ENCODE measurements around the gene OSER1. TPM values are rescaled to one million over a fixed set of nuclear protein-coding genes. Genes with fewer than 3 reads are reported as not detected.

Gene OSER1
- total and polyA plus RNA-seq, 9 of the 15 experiments (the other 6 are each of a cell fraction or from before 2014, with no cell fraction given): 15.5 to 57.3 (median 19.9) TPM

DNA sequence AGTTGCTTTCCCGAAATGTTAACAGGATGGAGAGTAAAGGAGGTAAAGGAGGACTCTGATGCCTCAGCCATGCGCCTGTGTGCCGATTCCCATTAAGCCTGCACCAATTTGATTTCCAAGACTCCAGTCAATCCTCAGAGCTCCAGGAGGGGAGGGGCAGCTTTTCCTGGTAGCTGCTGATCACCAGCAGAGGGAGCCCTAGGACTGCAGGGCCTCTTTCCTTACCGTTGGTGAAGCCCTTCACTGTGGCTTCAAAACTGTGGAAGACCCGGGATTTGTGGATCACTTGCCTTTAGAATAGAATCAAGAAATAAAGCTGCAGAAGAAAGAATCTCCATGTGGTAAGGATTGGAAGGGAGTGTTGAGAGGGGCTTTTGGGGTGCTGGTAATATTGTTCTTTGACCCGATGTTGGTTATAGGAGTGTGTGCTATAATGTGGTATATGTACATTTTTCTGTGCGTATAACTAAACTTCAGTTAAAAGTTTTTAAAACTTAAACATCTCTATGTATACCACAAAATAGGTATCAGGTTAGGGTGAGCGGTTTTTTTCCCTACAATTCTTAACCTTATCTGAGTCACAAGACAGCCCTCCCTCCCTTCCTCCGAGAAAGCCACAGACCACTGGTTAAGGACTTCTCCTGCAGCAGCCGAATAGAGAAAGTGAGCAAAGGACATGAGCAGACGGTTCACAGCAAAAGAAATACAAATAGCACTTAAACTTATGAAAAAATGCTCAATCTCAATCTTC is 6.9 kb upstream of the OSER1 start (continued):
- TF ChIP-seq REST (IDR thresholded peaks at IDR 0.05; ENCODE audit: borderline replicate concordance) (peak; percentile 87), REST (CRISPR knock-in tag; IDR thresholded peaks at IDR 0.05; ENCODE audit: low read depth) (no peak), PHF8 (IDR thresholded peaks at IDR 0.05; ENCODE audit: borderline replicate concordance, low read length) (no peak), RB1 (IDR thresholded peaks at IDR 0.05; ENCODE audit: low read depth) (peak; percentile 42; the same call in 1 of the 2 replicates), VEZF1 (CRISPR knock-in tag; IDR thresholded peaks at IDR 0.05) (peak; percentile 50), CBX5 (IDR thresholded peaks at IDR 0.05; ENCODE audit: borderline replicate concordance, low read depth) (no peak), FOXM1 (IDR thresholded peaks at IDR 0.05; ENCODE audit: low read depth) (no peak), FOXM1 (CRISPR knock-in tag; IDR thresholded peaks at IDR 0.05; ENCODE audit: low read depth) (no peak), PCBP1 (IDR thresholded peaks at IDR 0.05; ENCODE audit: low read depth, low read length, poor library complexity, severe bottlenecking) (no peak), RFX7 (CRISPR knock-in tag; IDR thresholded peaks at IDR 0.05) (no peak), HMGN3 (IDR thresholded peaks at IDR 0.05; ENCODE audit: borderline replicate concordance, extremely low read depth, insufficient read length, low read depth, low read length) (no peak), KLF13 (tag; IDR thresholded peaks at IDR 0.05; ENCODE audit: borderline replicate concordance, low read depth) (no peak), ZNF512 (tag; IDR thresholded peaks at IDR 0.05) (0 out of 2 replicates have a peak, but pooled peaks have one; percentile 29), SMARCA4 (IDR thresholded peaks at IDR 0.05) (no peak), MAZ (CRISPR knock-in tag; conservative IDR thresholded peaks at IDR 0.05 in 1 of 2, IDR thresholded peaks at IDR 0.05 in 1 of 2) (peak; percentile 27 to 66; a peak in 2 of 4 replicates), ZKSCAN8 (CRISPR knock-in tag; IDR thresholded peaks at IDR 0.05) (no peak)
